NT2/D1 (cell line): ENCODE measurements around the gene NRXN3.

Experiments
- YY1 ChIP-seq: IDR thresholded peaks from 2 replicates; pipeline ENCODE4 v1.6.1; 2011; ENCODE audit not compliant: insufficient read length, insufficient read depth
- ZNF274 ChIP-seq: IDR thresholded peaks from 2 replicates; pipeline ENCODE4 v1.6.1; 2011; ENCODE audit warnings: mild to moderate bottlenecking, low read depth, low read length

- TF ChIP-seq ZNF274 (no peak), YY1 (no peak)
Observed at GRCh38 chr14:78857974-78858373, 687.8 kb downstream of the NRXN3 start.
